ENCODE data around the gene UBE2D2. TPM values are rescaled to one million over a fixed set of nuclear protein-coding genes. Genes with fewer than 3 reads are reported as not detected.

Gene UBE2D2
- total and polyA plus RNA-seq, 10 of the 15 experiments (the other 5 are each of a cell fraction or from before 2014, with no cell fraction given): 58.6 to 245 (median 128) TPM

DNA sequence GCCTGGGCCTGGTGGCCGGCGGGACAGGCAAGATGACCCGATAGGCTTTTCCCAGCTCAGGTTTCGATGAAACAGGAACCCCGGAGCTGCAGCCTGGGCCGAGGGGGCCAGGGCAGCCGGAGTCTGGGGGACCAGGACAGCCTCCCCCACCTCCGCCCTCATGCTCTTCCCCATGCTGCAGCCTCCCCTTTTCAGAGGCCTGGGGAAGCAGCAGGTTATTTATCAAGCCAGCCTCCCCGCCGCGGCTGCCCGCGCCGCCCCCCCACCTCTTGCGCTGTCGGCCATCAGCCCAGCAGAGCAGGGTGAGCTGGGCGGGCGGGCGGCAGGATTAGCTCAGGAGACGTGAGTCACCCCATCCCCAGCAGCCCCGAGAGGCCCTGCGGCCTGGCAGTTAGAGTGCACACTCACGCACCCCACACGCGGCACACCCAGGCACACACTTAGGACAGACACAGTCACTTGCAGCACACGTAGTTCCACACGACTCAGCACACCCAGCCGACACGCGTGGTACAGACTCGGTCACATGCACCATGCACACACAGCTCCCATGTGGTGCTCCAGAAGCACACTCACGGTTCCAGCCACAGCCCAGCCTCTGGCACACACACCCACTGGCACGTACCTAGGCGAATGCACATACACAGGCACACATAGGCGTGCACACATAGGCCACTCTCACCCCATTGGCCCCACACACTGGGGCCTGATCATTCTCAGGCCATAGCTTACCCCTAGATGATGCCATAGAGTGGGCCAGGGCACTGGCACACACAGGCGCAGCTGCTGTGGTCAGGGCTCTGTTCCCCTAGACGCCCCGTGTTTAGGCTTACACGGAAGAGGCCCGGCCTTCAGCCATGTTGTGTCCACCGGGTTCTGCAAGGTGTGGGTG is 100.0 kb downstream of the UBE2D2 start (continued):
- TF ChIP-seq, protein P1, sequence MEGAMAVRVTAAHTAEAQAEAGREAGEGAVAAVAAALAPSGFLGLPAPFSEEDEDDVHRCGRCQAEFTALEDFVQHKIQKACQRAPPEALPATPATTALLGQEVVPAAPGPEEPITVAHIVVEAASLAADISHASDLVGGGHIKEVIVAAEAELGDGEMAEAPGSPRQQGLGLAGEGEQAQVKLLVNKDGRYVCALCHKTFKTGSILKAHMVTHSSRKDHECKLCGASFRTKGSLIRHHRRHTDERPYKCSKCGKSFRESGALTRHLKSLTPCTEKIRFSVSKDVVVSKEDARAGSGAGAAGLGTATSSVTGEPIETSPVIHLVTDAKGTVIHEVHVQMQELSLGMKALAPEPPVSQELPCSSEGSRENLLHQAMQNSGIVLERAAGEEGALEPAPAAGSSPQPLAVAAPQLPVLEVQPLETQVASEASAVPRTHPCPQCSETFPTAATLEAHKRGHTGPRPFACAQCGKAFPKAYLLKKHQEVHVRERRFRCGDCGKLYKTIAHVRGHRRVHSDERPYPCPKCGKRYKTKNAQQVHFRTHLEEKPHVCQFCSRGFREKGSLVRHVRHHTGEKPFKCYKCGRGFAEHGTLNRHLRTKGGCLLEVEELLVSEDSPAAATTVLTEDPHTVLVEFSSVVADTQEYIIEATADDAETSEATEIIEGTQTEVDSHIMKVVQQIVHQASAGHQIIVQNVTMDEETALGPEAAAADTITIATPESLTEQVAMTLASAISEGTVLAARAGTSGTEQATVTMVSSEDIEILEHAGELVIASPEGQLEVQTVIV (IDR thresholded peaks at IDR 0.05; ENCODE audit: borderline replicate concordance, partially characterized antibody): no peak
- TF ChIP-seq CHD2 (IDR thresholded peaks at IDR 0.05; ENCODE audit: borderline replicate concordance, low read depth, low read length) (no peak), RB1 (IDR thresholded peaks at IDR 0.05; ENCODE audit: borderline replicate concordance) (0 out of 2 replicates have a peak, but pooled peaks have one; percentile 44), YY1 (IDR thresholded peaks at IDR 0.05; ENCODE audit: low read depth, low read length) (peak; percentile 83), WRNIP1 (IDR thresholded peaks at IDR 0.05; ENCODE audit: borderline replicate concordance, low read depth, low read length) (peak; percentile 27; the same call in 1 of the 2 replicates), PAX5 (IDR thresholded peaks at IDR 0.05; ENCODE audit: borderline replicate concordance, low read depth, low read length) (no peak; the same call in 1 of the 2 replicates), CTCF (IDR thresholded peaks at IDR 0.05 in 2 of 3, conservative IDR thresholded peaks at IDR 0.05 in 1 of 3; ENCODE audit: control insufficient read depth in 2 of 3, extremely low read depth in 1 of 3, insufficient read depth in 1 of 3, low read depth in 3 of 3, low read length in 3 of 3) (no peak), RCOR1 (conservative IDR thresholded peaks at IDR 0.05; ENCODE audit: low read depth, low read length) (no peak), TARDBP (IDR thresholded peaks at IDR 0.05; ENCODE audit: borderline replicate concordance) (no peak), NFYA (IDR thresholded peaks at IDR 0.05; ENCODE audit: borderline replicate concordance, low read depth, low read length) (no peak), NFIC (IDR thresholded peaks at IDR 0.05; ENCODE audit: low read depth, low read length) (no peak), GABPA (IDR thresholded peaks at IDR 0.05; ENCODE audit: low read depth) (no peak), MLLT1 (IDR thresholded peaks at IDR 0.05) (peak; percentile 78; the same call in 1 of the 2 replicates), JUNB (IDR thresholded peaks at IDR 0.05) (peak; percentile 7; the same call in 1 of the 2 replicates)
- TF ChIP-seq, protein P2, sequence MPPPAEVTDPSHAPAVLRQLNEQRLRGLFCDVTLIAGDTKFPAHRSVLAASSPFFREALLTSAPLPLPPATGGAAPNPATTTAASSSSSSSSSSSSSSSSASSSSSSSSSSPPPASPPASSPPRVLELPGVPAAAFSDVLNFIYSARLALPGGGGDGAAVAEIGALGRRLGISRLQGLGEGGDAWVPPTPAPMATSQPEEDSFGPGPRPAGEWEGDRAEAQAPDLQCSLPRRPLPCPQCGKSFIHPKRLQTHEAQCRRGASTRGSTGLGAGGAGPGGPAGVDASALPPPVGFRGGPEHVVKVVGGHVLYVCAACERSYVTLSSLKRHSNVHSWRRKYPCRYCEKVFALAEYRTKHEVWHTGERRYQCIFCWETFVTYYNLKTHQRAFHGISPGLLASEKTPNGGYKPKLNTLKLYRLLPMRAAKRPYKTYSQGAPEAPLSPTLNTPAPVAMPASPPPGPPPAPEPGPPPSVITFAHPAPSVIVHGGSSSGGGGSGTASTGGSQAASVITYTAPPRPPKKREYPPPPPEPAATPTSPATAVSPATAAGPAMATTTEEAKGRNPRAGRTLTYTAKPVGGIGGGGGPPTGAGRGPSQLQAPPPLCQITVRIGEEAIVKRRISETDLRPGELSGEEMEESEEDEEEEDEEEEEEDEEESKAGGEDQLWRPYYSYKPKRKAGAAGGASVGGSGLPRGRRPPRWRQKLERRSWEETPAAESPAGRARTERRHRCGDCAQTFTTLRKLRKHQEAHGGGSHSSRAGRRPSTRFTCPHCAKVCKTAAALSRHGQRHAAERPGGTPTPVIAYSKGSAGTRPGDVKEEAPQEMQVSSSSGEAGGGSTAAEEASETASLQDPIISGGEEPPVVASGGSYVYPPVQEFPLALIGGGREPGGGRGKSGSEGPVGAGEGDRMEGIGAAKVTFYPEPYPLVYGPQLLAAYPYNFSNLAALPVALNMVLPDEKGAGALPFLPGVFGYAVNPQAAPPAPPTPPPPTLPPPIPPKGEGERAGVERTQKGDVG (CRISPR knock-in tag; IDR thresholded peaks at IDR 0.05): no peak
- TF ChIP-seq, protein P3, sequence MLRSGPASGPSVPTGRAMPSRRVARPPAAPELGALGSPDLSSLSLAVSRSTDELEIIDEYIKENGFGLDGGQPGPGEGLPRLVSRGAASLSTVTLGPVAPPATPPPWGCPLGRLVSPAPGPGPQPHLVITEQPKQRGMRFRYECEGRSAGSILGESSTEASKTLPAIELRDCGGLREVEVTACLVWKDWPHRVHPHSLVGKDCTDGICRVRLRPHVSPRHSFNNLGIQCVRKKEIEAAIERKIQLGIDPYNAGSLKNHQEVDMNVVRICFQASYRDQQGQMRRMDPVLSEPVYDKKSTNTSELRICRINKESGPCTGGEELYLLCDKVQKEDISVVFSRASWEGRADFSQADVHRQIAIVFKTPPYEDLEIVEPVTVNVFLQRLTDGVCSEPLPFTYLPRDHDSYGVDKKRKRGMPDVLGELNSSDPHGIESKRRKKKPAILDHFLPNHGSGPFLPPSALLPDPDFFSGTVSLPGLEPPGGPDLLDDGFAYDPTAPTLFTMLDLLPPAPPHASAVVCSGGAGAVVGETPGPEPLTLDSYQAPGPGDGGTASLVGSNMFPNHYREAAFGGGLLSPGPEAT (IDR thresholded peaks at IDR 0.05; ENCODE audit: low read depth): 0 out of 2 replicates have a peak, but pooled peaks have one; percentile 29
